ENCODE data around the gene LCK.
"Not testable (repeated sequence)": the region's sequence is repeated elsewhere in the genome, so short reads cannot be mapped to it uniquely, and the experiment has no call there.

Gene LCK

DNA sequence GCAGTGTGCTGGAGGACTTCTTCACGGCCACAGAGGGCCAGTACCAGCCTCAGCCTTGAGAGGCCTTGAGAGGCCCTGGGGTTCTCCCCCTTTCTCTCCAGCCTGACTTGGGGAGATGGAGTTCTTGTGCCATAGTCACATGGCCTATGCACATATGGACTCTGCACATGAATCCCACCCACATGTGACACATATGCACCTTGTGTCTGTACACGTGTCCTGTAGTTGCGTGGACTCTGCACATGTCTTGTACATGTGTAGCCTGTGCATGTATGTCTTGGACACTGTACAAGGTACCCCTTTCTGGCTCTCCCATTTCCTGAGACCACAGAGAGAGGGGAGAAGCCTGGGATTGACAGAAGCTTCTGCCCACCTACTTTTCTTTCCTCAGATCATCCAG lies 34.6 kb downstream of the LCK start:
- no peak for DNase-seq (ENCODE audit: extremely low read depth, low read depth)
- no peak for TF ChIP-seq CTCF (IDR thresholded peaks at IDR 0.05; ENCODE audit: low read depth, low read length, missing control alignments)
- no peak overlapping the region for H3K4me3 ChIP-seq (replicated peaks; ENCODE audit: low read depth, low read length)

DNA sequence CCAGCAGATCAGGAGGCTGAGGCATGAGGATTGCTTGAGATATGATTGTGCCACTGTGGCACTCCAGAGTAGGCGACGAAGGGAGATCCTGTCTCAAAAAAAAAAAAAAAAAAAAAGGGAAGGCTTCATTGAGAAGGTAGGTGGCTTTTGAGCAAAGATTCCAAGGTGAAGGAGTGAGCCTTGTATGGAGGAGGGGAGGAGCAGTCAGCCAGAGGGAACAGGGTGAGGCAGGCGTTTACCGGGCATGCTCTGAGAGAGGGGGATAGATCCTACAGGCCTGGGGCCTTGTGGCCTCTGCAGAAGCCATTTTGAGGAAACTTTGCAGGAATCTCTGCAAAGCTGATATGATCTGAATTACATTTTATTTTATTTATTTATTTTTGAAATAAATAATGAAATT lies 35.7 kb downstream of the LCK start:
- no peak for TF ChIP-seq CTCF (IDR thresholded peaks at IDR 0.05; ENCODE audit: low read depth, low read length, missing control alignments)
- no peak overlapping the region for H3K4me3 ChIP-seq (replicated peaks; ENCODE audit: low read depth, low read length)
- DNase-seq (ENCODE audit: extremely low read depth, low read depth) = no peak

GRCh38 chr1:32289256-32289655 lies 38.2 kb downstream of the LCK start:
- no peak for TF ChIP-seq CTCF (IDR thresholded peaks at IDR 0.05; ENCODE audit: low read depth, low read length, missing control alignments)
- DNase-seq (ENCODE audit: extremely low read depth, low read depth) = no peak
- no peak overlapping the region for H3K4me3 ChIP-seq (replicated peaks; ENCODE audit: low read depth, low read length)

DNA sequence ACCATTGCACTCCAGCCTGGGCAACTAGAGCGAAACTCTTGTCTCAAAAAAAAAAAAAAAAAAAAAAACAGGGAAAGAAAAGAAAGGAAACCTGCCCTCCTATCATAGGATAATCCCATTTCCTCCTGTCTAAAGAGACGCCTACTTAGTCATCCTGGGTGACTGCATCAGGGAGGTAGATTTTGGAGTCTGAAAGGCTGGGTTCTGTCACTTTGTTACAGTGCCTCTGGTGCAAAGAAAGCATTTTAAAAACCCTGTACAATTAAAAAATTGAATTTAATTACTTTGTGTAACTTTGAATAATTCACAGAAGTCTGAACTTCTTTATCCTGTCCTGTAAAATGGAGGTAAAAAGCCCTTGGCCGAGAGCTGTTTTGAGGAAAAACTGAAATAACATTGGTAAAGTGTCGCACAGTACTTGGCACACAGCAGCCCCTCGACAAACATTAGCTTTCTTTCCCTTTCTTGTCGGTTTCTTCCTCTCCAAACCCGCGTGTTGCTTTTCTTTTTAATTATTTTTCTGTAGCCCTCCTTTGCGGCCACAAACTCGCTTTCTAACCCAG lies 40.2 kb downstream of the LCK start:
- TF ChIP-seq CTCF (IDR thresholded peaks at IDR 0.05; ENCODE audit: low read depth, low read length, missing control alignments) = no peak
- no peak for DNase-seq (ENCODE audit: extremely low read depth, low read depth)
- peak overlapping the region; percentile 63 for H3K4me3 ChIP-seq (replicated peaks; ENCODE audit: low read depth, low read length)

- no peak for TF ChIP-seq CTCF (IDR thresholded peaks at IDR 0.05; ENCODE audit: low read depth, low read length, missing control alignments)
- peak; percentile 77 for DNase-seq (ENCODE audit: extremely low read depth, low read depth)
- H3K4me3 ChIP-seq (replicated peaks; ENCODE audit: low read depth, low read length) = peak within 1 kb of the TSS; percentile 63
Measured at GRCh38 chr1:32291708-32292538, 40.9 kb downstream of the LCK start, which contains the start of gene HDAC1. Gene HDAC1, plus strand, starts transcription at chr1:32292083. Its CDS starts 87 bp downstream, at chr1:32292170.

GRCh38 chr1:32298211-32298610 lies 47.1 kb downstream of the LCK start:
- not testable (repeated sequence) for H3K4me3 ChIP-seq (replicated peaks; ENCODE audit: low read depth, low read length); DNase-seq (ENCODE audit: extremely low read depth, low read depth)

GRCh38 chr1:32299327-32299726 lies 48.3 kb downstream of the LCK start:
- no peak for DNase-seq (ENCODE audit: extremely low read depth, low read depth)
- no peak for TF ChIP-seq CTCF (IDR thresholded peaks at IDR 0.05; ENCODE audit: low read depth, low read length, missing control alignments)
- H3K4me3 ChIP-seq (replicated peaks; ENCODE audit: low read depth, low read length) = no peak overlapping the region
